RWPE1 (cell line): ENCODE data around the gene BUD23.

Experiments
- CTCF ChIA-PET: fragments of 350-600 bp; sonication (Branson Sonifier 250); formaldehyde crosslinking; extraction: SDS; loops from one replicate; lab custom pipeline; 2021; lab: Yijun Ruan, JAX
- POLR2A ChIA-PET: fragments of 400-600 bp; formaldehyde crosslinking; extraction: SDS; loops from one replicate; lab custom pipeline; 2020; ENCODE audit warnings: antibody characterized with exemption; ENCODE audit not compliant: low non-redundant PET; lab: Yijun Ruan, JAX
- DNase-seq: peaks from one replicate; pipeline ENCODE4 v3.0.0; 2012; ENCODE audit warnings: low spot score
- H3K27ac ChIP-seq: fragments of 450-650 bp; 2 replicates; pipeline ENCODE4 v1.5.1; 2017
- TF ChIP-seq, protein P1 (sequence below): fragments of 450-650 bp; conservative IDR thresholded peaks from 2 replicates; pipeline ENCODE4 v1.5.1; 2017; ENCODE audit warnings: low read depth, mild to moderate bottlenecking

The BUD23 gene

DNA sequence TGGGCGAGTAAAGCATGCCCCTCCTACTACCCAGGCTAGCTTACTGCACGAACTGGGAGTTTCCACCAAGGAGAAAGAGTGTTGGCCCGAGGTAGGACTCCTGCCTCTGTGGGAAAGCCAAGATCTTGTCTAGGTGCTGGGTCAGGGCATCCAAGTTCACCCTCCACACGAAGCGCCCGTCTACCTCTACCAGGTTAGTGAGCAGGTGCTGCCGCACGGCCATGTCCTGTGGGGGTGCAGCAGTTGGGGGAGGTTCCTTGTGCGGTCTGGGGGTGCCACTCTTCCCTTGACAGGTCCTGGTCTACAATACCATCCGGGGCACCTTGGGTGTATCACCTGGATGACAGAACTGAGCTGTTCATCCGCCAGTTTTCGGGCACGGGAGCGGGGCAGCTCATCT, 53.5 kb downstream of the BUD23 start:
- ChIA-PET CTCF (interaction anchor here (0.6 kb wide), 2 partner anchors 83 to 93 kb away, joined by 3 read pairs; no protein-coding TSS in a partner anchor), POLR2A (no interaction called here)
- TF ChIP-seq, protein P1, sequence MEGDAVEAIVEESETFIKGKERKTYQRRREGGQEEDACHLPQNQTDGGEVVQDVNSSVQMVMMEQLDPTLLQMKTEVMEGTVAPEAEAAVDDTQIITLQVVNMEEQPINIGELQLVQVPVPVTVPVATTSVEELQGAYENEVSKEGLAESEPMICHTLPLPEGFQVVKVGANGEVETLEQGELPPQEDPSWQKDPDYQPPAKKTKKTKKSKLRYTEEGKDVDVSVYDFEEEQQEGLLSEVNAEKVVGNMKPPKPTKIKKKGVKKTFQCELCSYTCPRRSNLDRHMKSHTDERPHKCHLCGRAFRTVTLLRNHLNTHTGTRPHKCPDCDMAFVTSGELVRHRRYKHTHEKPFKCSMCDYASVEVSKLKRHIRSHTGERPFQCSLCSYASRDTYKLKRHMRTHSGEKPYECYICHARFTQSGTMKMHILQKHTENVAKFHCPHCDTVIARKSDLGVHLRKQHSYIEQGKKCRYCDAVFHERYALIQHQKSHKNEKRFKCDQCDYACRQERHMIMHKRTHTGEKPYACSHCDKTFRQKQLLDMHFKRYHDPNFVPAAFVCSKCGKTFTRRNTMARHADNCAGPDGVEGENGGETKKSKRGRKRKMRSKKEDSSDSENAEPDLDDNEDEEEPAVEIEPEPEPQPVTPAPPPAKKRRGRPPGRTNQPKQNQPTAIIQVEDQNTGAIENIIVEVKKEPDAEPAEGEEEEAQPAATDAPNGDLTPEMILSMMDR: no peak
- H3K27ac ChIP-seq: peak overlapping the region; percentile 93
- DNase-seq: no peak

DNA sequence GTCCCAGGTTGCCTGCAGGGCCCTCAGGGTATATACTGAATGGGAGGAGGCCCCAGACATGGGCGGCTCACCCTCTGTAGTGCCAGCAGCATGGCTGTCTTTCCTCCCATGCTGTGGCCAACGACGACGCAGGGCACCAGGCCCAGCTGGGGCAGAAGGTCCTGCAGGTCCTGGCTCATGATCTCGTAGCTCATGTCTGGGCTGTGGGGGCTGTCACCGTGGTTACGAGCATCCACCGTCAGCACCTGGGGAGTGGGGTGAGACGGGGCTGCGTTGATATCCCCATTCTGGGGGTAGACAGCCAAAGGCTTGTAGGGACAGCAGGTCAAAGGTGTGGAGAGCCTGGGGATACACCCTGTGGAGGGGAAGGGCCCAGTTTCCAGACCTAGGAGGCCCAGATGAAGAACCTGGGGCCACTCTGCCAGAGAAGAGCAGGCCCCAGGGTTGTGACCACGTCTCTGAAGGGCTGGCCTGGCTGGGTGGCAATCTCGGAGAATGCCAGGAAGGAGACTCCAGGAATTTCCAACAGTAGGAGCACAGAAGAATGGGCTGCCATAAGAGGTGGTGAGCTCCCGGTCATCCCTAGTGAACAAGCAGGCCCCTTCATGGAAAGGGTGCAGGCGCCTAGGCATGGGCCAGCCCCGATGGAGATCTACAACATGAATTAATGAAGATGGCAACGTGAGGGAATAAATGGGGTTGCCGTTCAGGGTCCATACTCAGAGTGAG, 54.3 kb downstream of the BUD23 start:
- H3K27ac ChIP-seq: peak overlapping the region; percentile 93
- ChIA-PET CTCF (interaction anchor here (0.5 kb wide), 1 partner anchor 12 kb away, joined by 3 read pairs; no protein-coding TSS in a partner anchor), POLR2A (no interaction called here)
- TF ChIP-seq, protein P1: no peak
- no peak for DNase-seq

DNA sequence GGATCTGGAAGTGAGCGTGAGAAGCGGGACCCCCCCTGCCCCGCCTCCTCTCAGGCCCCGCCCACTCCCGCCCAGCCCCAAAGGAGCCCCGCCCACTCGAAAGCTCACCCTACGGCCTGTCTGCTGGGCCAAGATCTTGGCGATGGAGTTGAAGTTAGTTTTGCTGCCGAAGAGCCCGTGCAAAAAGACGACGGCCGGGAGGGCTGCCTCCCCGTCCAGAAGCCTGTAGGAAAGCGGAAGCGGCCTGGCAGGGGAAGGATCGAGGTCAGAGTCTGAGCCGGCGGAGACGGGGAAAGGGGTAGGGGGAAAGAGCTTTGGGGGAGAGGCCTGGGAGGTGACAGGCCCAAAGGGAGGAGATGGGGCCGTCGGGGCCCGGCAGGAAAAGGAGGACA, 54.8 kb downstream of the BUD23 start:
- ChIA-PET POLR2A (interaction anchor here (0.6 to 0.7 kb wide), 2 partner anchors 92 to 118 kb away, joined by 3 read pairs; no protein-coding TSS in a partner anchor), CTCF (interaction anchor here (0.5 kb wide), 1 partner anchor 13 kb away, joined by 3 read pairs; no protein-coding TSS in a partner anchor)
- H3K27ac ChIP-seq: peak overlapping the region; percentile 93
- TF ChIP-seq, protein P1: no peak
- peak; percentile 87 for DNase-seq

DNA sequence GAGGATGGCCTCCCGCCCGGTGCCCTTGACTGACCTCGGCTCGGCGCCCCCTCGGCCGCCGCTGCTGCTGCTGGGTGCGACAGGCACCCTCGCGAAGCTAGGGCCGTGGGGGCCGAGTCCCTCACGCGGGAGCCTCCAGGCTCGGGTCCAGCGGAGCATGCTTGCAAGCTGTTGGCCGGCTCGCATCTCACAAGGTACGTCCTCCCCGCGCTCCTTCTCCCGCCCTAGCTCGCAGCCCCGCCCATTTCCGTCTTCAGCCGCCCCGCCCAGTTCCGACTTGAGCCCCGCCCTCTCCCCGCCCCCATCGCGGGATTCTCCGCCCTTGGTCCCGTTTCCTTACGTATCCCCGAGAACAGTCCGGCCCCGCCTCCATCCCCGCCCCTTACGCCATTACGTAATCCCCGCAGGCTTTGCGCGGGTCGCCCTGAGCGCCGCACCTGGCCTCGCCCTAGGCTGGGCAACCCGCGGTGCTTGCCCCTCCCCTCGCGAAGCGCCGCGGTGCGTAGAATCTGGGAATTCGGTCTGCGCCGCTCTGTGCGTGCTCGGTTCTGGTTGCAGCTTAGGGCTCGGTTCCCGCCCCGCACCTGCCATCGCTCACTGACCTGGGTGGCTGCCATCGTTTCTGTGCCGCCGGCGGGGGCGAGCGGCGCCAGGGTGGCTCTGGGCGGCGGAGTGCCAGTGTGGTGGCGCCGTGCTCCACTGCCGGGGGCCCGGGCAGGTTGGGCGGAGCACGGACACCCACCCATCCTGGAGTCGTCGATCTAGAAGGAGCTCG, 55.4 kb downstream of the BUD23 start, which contains the start of gene ABHD11:
Gene ABHD11 (minus strand): TSS at position 191 of the 775 bp plus-strand sequence. CDS start 32 bp downstream, at position 159.
- TF ChIP-seq, protein P1: no peak
- H3K27ac ChIP-seq: peak within 1 kb of the TSS; percentile 93
- ChIA-PET CTCF (no interaction called here), POLR2A (interaction anchor here (0.5 to 1.0 kb wide), 7 partner anchors 44 to 207 kb away, joined by 3 to 8 read pairs (median 4); no protein-coding TSS in a partner anchor)
- DNase-seq: peak; percentile 97

DNA sequence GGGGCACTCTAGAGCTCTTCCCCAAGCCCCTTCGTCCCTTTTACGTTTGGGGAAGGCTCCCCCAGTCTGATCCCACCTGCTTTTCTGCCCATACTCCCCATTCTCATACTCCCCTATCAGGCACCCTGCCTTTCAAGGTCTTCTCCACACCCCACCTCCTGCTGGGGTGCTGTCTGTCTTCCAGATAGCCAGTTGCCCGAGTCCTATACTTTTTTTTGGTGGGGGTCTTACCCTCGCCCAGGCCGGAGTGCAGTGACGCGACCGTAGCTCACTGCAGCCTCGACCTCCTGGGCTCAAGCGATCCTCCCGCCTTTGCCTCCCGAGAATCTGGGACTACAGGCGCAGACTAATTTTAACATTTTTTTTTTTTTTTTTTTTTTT, 56.0 kb downstream of the BUD23 start:
- no peak for DNase-seq
- POLR2A ChIA-PET: interaction anchor here (0.6 to 1.0 kb wide), 3 partner anchors 61 to 207 kb away, joined by 4 to 8 read pairs (median 4); no protein-coding TSS in a partner anchor
- TF ChIP-seq, protein P1: no peak
- H3K27ac ChIP-seq: peak overlapping the region; percentile 93
- CTCF ChIA-PET: interaction anchor here (0.6 kb wide), 1 partner anchor 95 kb away, joined by 4 read pairs; no protein-coding TSS in a partner anchor

DNA sequence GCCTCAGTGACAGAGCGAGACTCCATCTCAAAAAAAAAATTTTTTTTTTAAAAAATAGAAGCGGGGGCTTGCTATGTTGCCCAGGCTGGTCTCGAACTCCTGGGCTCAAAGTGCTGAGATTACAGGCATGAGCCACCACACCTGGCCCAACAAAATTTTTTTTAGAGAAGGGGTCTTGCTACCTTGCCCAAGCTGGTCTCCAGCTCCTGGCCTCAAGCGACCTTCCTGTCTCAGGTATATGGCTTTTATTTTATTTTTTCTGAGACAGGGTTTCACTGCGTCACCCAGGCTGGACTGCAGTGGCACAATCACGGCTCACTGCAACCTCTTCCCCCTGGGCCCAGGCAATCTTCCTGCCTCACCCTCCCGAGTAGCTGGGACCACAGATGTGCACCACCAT, 56.8 kb downstream of the BUD23 start:
- ChIA-PET CTCF (interaction anchor here (0.6 to 0.7 kb wide), 4 partner anchors 22 to 92 kb away, joined by 3 to 4 read pairs (median 3); no protein-coding TSS in a partner anchor), POLR2A (no interaction called here)
- peak overlapping the region; percentile 93 for H3K27ac ChIP-seq
- DNase-seq: no peak
- TF ChIP-seq, protein P1: no peak
